HG03280 (cell line): Measurements from ENCODE around the gene SLC35D2.
"Not testable (repeated sequence)": the region's sequence is repeated elsewhere in the genome, so short reads cannot be mapped to it uniquely, and the experiment has no call there.

Source experiments
- ATAC-seq: cut with Tn5 transposase; IDR thresholded peaks from one replicate; pipeline ENCODE4 v1.9.1; 2021; ENCODE audit warnings: mild to moderate bottlenecking, moderate library complexity; ENCODE audit not compliant: unreplicated experiment

SLC35D2 gene

GRCh38 chr9:96361668-96362067 lies 21.8 kb downstream of the SLC35D2 start:
- ATAC-seq = no peak

DNA sequence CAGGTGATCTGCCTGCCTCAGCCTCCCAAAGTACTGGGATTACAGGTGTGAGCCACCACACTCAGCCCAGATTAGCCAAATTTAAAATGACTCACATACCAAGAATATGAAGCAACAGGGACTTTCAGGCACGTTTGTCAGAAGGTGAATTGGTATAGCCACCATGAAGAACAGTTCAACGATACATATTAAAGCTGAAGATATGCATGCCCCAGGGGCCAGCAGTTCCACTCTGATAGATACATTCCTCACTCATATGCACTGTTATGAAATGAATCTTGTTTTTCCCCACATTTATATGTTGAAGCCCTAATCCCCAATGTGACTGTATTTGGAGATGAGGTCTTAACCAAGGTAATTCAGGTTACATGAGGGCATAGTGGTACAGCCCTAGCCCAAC lies 22.5 kb downstream of the SLC35D2 start:
- no peak for ATAC-seq

DNA sequence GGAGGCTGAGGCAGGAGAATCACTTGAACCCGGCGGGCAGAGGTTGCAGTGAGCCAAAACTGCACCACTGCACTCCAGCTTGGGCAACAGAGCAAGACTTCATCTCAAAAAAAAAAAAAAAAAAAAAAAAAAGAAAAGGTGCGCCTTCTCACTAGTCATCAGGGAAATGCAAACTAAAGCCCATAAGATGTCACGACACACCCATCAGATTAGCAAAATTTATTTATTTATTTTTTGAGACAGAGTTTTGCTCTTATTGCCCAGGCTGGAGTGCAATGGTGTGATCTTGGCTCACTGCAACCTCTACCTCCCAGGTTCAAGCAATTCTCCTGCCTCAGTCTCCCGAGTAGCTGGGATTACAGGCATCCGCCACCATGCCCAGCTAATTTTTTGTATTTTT lies 23.0 kb downstream of the SLC35D2 start:
- ATAC-seq = not testable (repeated sequence)

DNA sequence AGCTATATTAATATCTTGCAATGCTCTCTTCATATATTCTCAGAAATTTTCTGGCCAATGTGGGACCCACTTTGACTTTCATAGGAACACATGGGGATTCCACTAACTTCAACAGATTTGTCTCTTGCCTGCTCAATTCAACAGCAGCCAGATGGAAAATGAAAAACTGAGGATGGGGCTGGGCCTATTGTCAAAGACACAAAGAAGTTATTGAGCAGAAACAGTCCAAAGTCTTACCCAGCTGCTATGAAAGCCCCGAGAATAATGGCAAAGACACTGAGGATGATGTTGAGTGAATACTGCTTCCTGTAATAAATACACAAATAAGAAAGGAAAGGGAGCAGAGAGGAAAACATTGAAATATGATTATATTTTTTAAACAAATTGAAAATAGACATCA lies 32.6 kb downstream of the SLC35D2 start:
- ATAC-seq = no peak

DNA sequence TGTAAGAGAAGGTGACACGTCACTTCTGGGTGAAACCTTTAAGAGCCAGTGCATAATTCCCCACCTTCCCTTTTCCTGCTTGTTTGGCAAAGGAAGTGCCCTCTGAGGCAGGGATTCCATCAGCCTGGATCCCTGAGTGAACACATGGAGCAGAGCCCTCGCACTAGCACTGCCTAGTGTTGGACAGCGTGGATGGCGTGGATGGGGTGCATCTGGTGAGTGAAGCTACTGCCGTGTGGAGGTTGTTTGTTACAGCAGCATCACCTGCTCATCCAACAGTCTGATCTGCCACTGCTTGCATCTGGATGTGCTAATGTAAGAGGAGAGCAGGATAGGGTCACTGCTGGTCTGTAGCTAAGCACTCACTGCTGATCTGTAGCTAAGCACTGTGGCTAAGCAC lies 35.2 kb downstream of the SLC35D2 start:
- ATAC-seq = no peak

DNA sequence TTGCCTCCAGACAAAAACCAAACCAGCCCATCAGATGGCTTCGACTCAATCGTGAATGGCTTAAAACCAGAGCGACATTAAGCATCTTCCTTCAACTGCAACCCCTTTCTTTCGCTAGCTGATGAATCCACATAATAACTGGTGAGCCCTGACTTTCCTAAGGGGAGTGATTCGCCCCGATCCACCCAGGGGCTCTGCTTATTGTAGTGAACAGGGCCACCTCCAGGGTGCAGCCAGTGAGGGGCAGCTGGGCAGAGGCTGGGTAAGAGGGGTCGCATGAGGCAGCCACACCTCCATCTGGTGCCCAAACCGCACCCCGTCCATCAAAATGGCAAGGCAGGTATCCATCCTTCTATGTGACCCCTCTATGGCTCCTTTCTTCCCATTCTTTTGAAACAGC lies 38.0 kb downstream of the SLC35D2 start:
- no peak for ATAC-seq

GRCh38 chr9:96344458-96345180 lies 38.9 kb downstream of the SLC35D2 start:
- no peak for ATAC-seq

DNA sequence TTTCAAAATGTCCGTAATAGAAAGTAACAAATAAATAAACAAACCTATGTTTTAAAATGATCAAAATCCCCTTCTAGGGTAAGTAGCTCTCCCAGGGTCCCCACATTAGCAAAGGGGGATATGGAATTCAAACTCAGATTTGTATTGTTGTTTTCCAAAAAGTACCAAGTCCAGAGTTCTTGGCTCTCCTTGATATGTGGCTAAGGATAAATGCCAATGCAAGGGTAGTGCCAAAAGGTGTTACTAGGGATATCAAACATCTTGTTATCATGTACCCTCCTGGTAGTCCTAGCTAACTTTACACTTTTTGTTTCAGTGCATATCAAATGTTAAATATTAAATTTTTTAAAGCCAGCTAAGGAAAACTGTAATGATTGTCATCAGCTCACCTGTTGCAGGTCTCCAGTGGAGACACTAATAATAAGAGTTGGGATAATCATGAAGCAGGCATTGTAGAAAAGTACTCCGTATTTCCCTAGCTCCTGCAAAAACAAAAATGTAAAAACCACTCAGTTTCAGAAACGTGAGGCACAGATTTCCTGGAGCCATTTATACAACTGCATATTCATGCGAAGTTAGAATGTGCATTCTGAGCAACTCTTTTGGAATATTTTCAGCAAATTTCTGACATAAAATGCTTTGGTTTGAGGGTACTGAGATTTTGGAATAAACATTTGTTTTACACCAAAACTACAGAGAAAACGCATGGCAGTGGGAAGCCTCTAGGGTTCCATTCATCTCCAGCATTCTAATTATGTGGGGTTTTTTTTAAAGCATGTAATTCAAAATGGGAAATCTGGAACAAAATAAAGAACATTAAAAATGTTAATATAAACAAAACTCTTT lies 39.8 kb downstream of the SLC35D2 start:
- no peak for ATAC-seq

DNA sequence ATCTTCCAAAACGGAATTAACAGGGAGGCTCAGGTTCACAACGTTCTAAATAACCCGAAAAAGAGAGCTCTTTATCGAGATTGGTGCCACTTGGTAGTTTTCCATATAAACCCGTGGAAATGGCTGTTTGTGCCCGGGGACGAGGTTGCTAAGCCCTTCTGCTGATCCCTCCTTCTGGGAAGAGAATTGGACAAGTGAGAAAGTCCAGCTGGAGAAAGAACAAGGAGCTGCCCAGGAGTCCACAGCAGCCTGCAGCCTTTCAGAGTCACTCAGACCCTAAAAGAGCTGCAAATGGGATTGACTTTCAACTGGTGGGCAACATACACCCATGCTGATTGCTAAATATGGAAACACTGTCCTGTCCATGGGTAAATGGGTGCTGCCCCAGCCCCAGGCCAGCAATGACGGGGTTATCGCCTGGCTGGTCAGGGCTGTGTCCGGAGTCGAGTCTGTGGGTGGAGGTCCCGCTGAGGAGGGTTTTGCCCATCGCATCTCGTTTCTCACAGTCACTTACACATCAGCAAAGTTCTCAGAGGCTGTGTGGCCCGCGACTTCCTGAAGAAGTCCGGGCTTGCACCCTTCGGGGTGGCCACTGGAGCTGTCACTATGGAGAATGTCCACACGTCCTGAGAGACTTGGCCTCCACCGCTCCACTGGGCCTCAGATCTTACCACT lies 40.8 kb downstream of the SLC35D2 start:
- no peak for ATAC-seq

DNA sequence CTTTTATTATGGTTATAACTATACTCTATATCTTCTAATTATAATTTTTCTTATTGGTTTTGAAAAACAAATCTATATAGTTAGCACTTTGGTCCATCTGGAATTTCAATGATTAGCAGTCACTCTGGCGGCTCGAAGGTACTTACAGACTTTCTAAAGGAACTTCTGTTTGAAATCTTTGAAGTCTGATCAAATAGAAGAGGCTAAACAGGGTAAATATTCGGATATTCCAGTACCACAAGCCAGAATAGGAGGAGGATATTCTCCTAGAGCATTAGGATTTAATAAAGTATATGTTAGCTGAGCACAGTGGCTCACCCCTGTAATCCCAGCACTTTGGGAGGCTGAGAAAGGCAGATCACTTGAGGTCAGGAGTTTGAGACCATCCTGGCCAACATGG lies 42.8 kb downstream of the SLC35D2 start:
- no peak for ATAC-seq

DNA sequence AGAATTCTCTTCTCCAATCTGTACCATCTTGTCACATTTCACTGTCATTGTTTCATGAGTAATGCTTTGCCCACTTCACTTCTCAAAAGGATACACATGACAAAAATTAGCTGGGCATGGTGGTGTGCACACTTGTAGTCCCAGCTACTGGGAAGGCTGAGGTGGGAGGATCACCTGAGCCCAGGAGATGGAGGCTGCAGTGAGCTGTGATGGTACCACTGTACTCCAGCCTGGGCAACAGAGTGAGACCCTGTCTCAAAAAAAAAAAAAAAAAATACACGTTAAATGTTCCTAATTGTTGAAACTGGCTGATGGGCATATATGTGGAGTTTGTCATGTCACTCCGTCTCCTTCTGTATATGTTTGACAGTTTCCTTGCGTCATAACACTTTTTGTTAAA lies 45.2 kb downstream of the SLC35D2 start:
- ATAC-seq = no peak

DNA sequence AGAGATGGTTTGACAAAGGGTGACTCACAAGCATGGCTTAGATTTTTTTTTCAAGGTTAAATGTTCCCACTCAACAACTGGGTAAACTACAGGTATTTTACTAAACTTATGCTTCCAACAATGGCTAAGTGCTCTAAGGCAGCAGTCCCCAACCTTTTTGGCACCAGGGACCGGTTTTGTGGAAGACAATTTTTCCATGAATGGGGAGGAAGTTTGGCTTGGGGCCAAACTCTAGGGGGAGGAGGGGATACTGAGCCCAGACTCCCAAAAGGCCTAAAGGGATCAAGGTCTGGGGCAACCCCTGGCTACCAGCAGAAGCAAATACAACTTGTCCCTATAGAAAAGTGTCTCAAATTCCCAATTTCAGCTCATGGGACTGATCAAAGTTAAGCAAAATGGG lies 49.6 kb downstream of the SLC35D2 start:
- ATAC-seq = no peak

GRCh38 chr9:96331236-96331947 lies 52.1 kb downstream of the SLC35D2 start:
- ATAC-seq = no peak

DNA sequence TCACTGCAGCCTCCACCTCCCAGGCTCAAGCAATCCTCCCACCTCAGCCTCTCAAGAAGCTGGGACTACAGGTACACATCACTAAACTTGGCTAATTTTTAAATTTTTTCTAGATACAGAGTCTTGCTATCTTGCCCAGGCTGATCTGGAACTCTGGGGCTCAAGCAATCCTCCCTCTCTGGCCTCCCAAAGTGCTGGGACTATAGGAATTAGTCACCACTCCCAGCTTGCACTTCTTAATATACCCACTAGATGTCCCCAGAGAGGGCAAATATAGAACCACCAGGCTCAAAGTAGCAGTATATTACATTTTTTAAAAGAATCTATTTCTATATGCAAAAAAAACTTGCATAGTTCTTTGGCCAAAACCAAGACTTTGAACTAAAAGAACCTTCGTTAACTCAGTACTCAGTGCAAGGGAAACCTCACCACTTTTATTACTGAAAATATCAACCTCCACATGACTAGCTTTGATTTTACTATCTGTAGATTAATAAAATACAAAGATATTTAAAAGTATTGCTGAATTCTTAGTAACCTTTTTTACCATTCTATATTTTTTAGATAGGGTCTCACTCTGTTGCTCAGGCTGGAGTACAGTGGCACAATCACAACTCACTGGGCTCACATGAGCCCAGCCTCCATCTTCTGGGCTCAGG lies 55.7 kb downstream of the SLC35D2 start:
- ATAC-seq = no peak

DNA sequence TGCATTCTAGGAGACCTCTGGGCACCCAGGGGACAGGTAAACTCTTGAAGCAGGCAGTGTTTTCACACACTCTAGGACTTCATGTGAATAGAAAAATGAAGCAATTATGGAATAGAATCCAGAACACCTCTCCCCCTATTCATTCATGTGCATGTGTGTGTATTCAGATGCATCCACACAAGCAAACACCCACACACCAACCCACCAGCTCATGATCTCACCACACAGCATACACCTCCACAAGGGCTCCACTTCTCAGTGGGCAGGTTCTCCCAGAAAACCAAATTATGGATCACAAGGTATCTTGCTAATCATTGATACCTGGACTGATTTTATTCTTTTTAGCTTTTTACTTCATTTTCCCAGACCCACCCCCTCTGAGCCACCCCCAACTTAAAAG lies 60.3 kb downstream of the SLC35D2 start:
- no peak for ATAC-seq

DNA sequence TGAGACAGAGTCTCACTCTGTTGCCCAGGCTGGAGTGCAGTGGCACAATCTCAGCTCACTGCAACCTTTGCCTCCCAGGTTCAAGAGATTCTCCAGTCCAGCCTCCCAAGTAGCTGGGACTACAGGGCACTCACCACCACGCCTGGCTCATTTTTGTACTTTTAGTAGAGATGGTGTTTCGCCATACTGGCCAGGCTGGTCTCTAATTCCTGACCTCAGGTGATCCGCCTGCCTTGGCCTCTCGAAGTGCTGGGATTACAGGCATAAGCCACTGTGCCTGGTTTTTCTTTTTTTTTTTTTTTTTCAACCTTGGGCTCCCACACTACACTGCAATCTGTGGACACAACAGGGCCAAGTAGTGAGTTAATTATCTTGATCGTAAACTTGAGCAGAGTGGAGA lies 60.8 kb downstream of the SLC35D2 start:
- ATAC-seq = not testable (repeated sequence)

DNA sequence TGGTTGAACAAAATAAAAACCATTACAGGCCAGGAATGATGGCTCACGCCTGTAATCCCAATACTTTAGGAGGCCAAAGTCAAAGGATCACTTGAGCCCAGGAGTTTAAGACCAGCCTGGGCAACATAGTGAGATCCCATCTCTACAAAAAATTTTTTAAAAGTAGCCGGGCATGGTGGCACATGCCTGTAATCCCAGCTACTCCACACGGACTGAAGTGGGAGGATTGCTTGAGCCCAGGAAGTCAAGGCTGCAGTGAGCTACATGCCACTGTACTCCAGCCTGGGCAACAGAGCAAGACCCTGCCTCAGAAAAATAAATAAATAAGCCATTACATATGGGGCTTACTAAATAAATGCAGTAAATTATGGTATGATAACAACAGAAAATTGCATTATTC lies 61.3 kb downstream of the SLC35D2 start:
- ATAC-seq = not testable (repeated sequence)

GRCh38 chr9:96321515-96321914 lies 62.0 kb downstream of the SLC35D2 start:
- no peak for ATAC-seq

DNA sequence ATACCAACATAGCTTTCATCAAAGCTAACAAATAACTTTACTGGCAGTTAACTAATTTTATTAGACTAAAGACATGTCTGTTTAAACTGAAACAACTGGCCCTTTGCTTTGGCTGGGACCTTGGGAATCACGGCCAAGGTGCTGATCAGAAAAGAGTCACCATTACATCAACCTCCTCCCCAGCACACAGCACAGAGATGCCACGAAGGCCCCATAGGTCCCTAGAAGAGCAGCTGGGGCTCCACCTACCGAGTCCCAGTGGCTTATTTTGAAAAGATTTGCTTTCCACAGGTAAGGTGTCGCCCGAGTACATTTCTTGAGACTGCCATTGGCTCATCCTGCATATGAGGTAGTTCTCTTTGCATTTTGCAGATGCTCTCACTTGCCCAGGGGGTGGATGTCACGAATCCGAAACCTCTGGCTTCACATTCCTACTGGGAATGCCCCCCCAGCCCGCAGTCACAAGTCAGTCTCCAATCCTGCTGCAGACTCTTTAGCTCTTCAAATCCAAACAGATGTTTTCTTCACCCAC lies 62.7 kb downstream of the SLC35D2 start:
- no peak for ATAC-seq

DNA sequence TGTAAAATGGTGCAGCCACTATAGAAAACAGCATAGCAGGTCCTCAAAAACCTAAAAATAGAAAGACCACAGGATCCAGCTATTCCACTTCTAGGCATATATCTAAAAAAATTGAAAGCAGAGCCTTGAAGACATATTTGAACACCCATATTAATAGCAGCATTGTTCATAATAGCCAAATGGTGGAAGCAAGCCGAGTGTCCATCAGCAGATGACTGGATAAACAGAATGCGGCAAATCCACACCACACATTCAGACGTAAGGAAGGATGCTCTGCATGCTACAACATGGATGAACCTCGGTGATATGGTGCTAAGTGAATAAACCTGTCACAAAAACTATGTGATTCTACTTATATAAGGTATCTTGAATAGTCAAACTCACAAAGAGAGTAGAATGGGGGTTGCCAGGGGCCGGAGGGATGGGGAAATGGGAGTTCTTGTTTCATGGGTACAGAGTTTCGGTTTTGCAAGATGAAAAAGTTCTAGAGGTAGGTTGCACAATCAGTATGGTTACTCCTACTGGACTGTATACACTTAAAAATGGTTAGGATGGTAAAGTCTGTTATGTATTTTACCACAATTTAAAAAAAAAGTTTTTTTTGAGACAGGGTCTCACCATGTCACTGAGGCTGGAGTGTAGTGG lies 64.5 kb downstream of the SLC35D2 start:
- no peak for ATAC-seq
